PC-9 (cell line): ENCODE data around the gene TENM4.

Source experiments
- EZH2 ChIP-seq: fragments of 200-600 bp; sonication (generic); IDR thresholded peaks from 2 replicates; pipeline ENCODE4 v1.8.0; 2017; ENCODE audit warnings: antibody characterized with exemption, low read depth
- TF ChIP-seq, protein P1 (sequence below): fragments of 200-600 bp; sonication (generic); conservative IDR thresholded peaks from 2 replicates; pipeline ENCODE4 v1.6.1; 2017; ENCODE audit warnings: mixed run types, antibody characterized with exemption, mild to moderate bottlenecking, moderate library complexity

DNA sequence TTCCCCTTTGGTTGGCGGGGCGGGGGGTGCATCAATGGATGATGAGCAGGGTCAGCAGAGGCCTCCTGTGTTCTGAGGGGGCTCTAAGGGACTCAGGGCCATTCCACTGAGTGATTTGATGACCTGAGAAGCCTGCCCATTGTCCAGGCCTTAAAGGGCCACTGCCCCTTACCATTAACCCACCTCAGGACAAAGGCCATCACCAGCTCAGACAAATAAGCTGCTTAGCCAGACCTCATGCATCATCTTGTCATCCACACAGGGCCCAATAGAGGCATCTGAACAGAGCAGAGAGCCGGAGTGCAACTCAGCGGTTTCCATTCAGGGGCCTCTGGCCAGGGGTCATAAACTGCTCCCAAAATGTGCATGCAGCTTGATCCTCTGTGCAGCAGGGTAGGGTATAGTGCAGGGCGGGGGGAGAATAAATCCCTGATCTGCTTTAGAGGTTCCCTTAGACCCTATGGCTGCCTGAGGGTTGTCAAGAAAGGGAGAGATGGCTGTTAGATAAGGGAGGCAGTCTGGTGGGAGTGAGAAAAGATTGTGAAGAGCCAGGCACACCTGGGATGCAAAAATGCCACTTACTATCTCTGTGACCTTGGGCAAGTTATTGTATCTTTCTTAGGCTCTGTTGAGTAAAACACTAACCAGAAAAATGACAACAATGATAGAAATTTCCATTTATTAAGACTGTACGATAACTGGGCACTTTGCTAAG, 490.7 kb downstream of the TENM4 start:
- TF ChIP-seq, protein P1, sequence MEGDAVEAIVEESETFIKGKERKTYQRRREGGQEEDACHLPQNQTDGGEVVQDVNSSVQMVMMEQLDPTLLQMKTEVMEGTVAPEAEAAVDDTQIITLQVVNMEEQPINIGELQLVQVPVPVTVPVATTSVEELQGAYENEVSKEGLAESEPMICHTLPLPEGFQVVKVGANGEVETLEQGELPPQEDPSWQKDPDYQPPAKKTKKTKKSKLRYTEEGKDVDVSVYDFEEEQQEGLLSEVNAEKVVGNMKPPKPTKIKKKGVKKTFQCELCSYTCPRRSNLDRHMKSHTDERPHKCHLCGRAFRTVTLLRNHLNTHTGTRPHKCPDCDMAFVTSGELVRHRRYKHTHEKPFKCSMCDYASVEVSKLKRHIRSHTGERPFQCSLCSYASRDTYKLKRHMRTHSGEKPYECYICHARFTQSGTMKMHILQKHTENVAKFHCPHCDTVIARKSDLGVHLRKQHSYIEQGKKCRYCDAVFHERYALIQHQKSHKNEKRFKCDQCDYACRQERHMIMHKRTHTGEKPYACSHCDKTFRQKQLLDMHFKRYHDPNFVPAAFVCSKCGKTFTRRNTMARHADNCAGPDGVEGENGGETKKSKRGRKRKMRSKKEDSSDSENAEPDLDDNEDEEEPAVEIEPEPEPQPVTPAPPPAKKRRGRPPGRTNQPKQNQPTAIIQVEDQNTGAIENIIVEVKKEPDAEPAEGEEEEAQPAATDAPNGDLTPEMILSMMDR = no peak
- TF ChIP-seq EZH2 = no peak
